Activated effector memory CD4-positive, alpha-beta T cell treated with anti-CD3 and anti-CD28 coated beads, Interleukin-2, amount 50 U/mL, for 16 hours (primary cell): Measurements from ENCODE around the gene MAP3K19.

Source experiments
- DNase-seq: peaks from one replicate; pipeline ENCODE4 v3.0.0-alpha.2; 2020

Gene MAP3K19

DNA sequence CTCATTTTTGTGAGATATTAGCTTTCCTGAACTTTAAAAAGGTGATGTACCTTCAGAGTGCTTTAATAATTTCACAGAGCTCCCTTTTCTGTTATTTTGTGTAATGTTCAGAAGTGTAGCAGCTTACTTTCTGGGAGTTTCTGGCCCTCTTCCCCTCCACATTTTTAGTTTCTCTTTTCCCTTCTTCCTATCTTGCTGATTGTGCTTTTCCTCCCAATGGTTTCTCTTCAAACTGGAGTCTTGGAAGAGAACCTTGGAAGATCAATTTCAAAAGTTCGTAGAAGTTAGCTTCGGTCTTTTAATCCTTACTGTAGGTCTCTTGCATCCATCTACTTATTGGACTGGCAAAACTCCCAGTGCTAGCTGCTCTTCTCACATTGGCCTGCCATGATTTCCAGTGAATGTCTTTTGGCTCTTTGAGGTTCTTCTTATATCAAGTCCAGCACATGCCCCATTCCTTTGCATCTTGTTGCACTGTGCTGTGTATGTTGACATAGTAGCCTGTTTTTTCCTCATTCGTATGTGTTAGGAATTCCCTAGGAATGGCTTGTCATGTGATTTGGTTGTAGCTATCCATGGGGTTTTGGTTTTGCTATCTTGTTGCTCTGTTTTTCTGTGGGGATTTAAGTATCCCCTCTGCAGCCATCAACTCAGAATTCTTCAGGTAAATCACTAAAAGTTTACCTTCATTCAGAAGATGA, 120.9 kb downstream of the MAP3K19 start:
- DNase-seq, result no peak

GRCh38 chr2:134924912-134925311, 122.3 kb downstream of the MAP3K19 start:
- no peak for DNase-seq

DNA sequence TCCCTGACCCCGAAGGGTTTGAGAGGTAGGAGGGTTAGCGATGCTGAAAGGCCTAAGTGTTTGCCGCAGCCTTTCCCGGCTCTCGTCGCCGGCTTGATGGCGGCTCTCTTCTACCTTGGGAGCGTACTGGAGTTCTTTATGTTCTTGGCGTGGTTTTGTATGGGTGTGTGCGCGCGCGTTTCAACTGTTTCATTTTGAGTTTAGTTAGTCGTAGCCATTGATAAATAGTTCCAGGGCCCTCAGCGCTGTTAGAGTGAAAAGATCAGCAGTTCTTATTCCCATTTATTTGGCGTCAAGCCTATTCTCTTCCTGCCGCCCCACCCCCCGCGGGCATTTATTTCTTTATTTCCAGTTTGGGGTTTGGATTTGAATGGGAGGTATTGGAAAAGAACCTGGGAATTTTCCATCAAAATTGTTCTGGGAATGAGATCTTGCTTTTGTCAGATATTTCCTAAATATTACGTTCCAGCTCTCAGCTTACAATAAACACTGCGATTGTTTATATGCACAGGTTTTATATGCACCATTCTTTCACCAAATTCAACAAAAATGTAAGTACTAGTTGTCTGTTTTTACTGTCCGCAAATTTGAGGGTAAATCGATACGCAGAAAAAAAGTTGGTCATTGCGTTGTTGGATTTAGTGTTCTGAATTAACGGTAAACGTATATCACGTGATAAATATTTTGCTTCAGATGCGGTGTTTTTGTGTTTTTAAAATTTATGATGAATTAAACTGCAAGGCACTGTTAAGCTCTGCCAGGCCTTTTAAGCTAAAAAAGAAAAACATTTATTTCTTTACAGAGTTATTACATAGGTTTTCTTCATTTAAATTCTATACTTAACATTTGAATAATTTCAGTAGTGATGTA, 127.7 kb downstream of the MAP3K19 start:
- peak; percentile 83 for DNase-seq

DNA sequence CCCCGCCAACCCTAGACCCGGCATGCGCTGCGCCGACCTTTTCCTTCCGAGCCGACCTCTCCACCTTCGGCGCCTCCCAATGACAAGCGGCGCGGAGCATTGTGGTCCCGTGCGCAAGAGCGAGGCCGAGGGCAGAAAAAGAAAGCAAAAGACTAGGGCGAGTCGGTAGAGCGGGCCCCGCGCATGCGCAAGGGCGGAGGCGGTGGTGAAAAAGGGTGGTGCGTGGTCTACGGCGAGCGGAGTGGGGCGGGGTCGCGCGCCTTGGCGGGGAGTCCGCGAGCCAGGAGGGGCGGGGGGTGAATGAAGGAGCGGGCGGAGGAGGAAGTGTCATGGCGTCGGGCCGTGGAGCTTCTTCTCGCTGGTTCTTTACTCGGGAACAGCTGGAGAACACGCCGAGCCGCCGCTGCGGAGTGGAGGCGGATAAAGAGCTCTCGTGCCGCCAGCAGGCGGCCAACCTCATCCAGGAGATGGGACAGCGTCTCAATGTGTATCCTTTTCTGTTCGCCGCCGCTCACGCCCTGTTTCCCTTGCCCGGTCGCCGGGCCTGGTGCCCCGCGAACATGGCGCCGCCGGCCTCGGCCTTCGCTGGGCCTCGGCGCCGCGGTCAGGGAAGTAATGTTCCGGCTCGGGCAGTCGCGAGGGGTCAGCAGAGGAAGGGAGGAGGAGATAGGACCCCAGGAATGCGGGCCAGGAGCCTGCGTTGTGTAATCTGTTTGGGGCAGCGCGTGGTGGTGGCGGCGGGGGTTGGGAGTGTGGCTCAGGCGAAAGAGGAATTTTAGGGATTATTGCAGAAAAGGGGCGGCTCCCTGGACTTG, 128.5 kb downstream of the MAP3K19 start, which contains the start of gene CCNT2:
TSS of gene CCNT2 (plus strand) at position 297 of the 815 bp plus-strand sequence. CDS start at position 330, 33 bp downstream.
- DNase-seq, result peak; percentile 100

DNA sequence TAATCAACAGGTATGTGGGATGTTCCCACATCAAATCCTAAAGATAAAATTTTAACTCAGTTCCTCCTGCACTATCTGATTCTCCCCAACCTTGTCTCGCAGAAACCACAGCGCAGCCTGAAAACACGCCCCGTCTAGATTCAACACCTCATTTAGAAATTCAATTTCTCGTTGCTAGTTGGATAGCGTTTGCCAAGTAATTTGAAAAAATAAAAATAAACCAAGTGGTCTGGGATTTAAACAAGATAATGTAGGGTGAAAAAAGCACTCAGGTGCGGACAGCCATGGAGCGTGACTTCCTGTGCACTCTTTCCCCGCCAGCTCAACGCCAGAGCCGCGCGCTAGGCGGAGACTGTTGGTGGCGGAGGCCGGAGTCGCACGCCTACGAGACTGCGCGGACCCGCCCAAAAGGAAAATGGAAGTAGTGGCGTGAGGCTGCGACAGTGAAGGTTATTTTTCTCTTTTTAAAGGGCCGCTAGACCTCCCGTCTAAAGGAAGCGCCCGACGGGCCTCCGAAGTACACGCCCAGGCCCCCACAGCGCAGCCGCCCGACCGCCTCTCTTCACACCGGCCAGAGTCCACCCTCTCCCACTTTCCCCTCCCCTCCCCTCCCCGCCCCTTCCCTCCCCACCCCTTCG, 129.2 kb downstream of the MAP3K19 start:
- peak; percentile 97 for DNase-seq

DNA sequence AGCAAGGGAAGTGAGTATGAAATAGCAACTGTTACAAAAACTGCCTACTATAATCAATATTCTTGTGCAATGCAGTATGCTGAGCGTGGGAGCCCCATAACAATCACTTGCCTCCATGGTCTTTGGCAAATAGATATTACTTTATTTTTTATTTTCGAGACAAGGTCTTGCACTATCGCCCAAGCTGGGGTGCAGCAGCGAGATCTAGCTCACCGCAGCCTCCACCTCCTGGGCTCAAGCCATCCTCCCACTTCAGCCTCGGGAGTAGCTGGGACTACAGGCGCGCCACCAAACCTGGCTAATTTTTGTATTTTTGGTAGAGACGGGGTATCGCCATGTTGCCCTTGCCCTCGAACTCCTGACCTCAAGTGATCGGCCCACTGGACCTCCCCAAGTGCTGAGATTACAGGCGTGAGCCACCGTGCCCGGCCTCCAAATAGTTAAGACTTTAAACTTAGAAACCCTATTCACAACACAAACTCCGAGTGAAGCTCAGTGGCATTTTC, 129.8 kb downstream of the MAP3K19 start:
- DNase-seq, result peak; percentile 64
